ENCODE data around the gene OR7C1. TPM values are rescaled to one million over a fixed set of nuclear protein-coding genes. Genes with fewer than 3 reads are reported as not detected.

The OR7C1 gene
- total and polyA plus RNA-seq, 4 donors, result under 0.01 to 0.01 TPM; not detected in 2

GRCh38 chr19:14758816-14759215 is 76.2 kb downstream of the OR7C1 start:
- H3K4me1 ChIP-seq (ENCODE audit: control insufficient read depth in 5 of 5, insufficient read depth in 5 of 5, low read length in 5 of 5), result no peaks in the 10 kb centered on the region
- H3K27me3 ChIP-seq (ENCODE audit: control insufficient read depth in 3 of 3, insufficient read depth in 3 of 3, low read length in 2 of 3), result no peaks in the 10 kb centered on the region
- no peak overlapping the region for H3K27ac ChIP-seq (ENCODE audit: low read depth in 1 of 2, low read length in 1 of 2)
- H3K9ac ChIP-seq (ENCODE audit: insufficient read depth in 1 of 2, low read length in 2 of 2), result no peak overlapping the region
- 46 to 69% methylated on average over 13 to 16 of the region's 16 CpGs for WGBS, 2 donors
- H3K9me3 ChIP-seq (ENCODE audit: control insufficient read depth in 4 of 4, insufficient read depth in 3 of 4, low read length in 3 of 4), result no peaks in the 10 kb centered on the region
- ATAC-seq (ENCODE audit: insufficient read depth, low FRiP score), result no peak
- TF ChIP-seq, protein P1, sequence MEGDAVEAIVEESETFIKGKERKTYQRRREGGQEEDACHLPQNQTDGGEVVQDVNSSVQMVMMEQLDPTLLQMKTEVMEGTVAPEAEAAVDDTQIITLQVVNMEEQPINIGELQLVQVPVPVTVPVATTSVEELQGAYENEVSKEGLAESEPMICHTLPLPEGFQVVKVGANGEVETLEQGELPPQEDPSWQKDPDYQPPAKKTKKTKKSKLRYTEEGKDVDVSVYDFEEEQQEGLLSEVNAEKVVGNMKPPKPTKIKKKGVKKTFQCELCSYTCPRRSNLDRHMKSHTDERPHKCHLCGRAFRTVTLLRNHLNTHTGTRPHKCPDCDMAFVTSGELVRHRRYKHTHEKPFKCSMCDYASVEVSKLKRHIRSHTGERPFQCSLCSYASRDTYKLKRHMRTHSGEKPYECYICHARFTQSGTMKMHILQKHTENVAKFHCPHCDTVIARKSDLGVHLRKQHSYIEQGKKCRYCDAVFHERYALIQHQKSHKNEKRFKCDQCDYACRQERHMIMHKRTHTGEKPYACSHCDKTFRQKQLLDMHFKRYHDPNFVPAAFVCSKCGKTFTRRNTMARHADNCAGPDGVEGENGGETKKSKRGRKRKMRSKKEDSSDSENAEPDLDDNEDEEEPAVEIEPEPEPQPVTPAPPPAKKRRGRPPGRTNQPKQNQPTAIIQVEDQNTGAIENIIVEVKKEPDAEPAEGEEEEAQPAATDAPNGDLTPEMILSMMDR (IDR thresholded peaks at IDR 0.05; ENCODE audit: control extremely low read depth, extremely low read depth), result no peak
- H3K4me3 ChIP-seq, result no peak overlapping the region
- DNase-seq, result peak in 1 of 3 donors; percentile 7
- no peaks in the 10 kb centered on the region for H3K36me3 ChIP-seq (ENCODE audit: control insufficient read depth in 4 of 4, insufficient read depth in 4 of 4, low read length in 4 of 4)

DNA sequence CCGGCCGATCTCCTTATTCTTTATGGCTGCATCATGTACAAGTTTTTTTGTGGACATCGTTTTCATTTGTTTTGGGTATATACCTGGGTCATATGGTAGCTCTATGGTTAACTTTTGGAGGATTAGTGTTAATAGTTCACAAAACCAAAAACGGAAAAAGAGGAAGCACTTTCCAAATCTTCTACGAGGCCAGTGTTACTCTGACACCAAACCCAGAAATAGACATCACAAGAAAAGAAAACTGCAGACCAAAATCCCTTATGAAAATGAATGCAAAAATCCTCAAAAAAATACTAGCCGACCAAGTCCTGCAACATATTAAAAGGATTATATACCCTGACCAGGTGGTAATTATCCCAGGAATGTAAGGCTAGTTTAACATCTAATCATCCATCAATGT is 86.4 kb downstream of the OR7C1 start:
- Histone ChIP-seq H3K9me3 (ENCODE audit: control insufficient read depth in 4 of 4, insufficient read depth in 3 of 4, low read length in 3 of 4) (no peaks in the 10 kb centered on the region), H3K27me3 (ENCODE audit: control insufficient read depth in 3 of 3, insufficient read depth in 3 of 3, low read length in 2 of 3) (no peaks in the 10 kb centered on the region), H3K4me1 (ENCODE audit: control insufficient read depth in 5 of 5, insufficient read depth in 5 of 5, low read length in 5 of 5) (no peaks in the 10 kb centered on the region), H3K36me3 (ENCODE audit: control insufficient read depth in 4 of 4, insufficient read depth in 4 of 4, low read length in 4 of 4) (peaks cover 0 to 3% (median 0%) of the 10 kb centered on the region in 4 donors), H3K4me3 (no peak overlapping the region), H3K9ac (ENCODE audit: insufficient read depth in 1 of 2, low read length in 2 of 2) (no peak overlapping the region), H3K27ac (ENCODE audit: low read depth in 1 of 2, low read length in 1 of 2) (no peak overlapping the region)
- TF ChIP-seq, protein P1 (IDR thresholded peaks at IDR 0.05; ENCODE audit: control extremely low read depth, extremely low read depth), result no peak
- ATAC-seq (ENCODE audit: insufficient read depth, low FRiP score), result no peak
- no peak for DNase-seq
- 69 to 70% methylated on average over 6 of the region's 6 CpGs for WGBS, 2 donors

Small RNA genes within 50 kb of the gene (small RNA-seq; reads per million reads assigned to genes)
- gene AC005255.1 (ENCODE audit: low replicate concordance), result not detected

Other genes with a start within 250 kb of the OR7C1 start
- 1 to 10 TPM; 1.6 to 2.1 TPM for gene ADGRE3, start 160.3 kb downstream of the OR7C1 start, total RNA-seq
- gene ADGRE3, start 160.3 kb downstream of the OR7C1 start, polyA plus RNA-seq, result 1 to 10 TPM; 1.5 to 1.9 TPM
- gene ZNF333, start 145.1 kb downstream of the OR7C1 start, total RNA-seq, result 10 to 100 TPM; 19.4 to 28.1 TPM
- gene ZNF333, start 145.1 kb downstream of the OR7C1 start, polyA plus RNA-seq, result 10 to 100 TPM; 10.7 to 13.7 TPM
- 10 to 100 TPM in 1 of 2 donors, 1 to 10 TPM in 1; 2.8 to 25.7 TPM for gene ADGRE2, start 56.6 kb downstream of the OR7C1 start, total RNA-seq
- 10 to 100 TPM in 1 of 2 donors, 1 to 10 TPM in 1; 4.1 to 40.2 TPM for gene ADGRE2, start 56.6 kb downstream of the OR7C1 start, polyA plus RNA-seq
- not detected for gene OR7A5, start within 50 bp of the OR7C1 start, total RNA-seq
- not detected for gene OR7A5, start within 50 bp of the OR7C1 start, polyA plus RNA-seq
- gene OR7A10, start 13.7 kb upstream of the OR7C1 start, total RNA-seq, result not detected
- not detected for gene OR7A10, start 13.7 kb upstream of the OR7C1 start, polyA plus RNA-seq
- not detected for gene OR7A17, start 50.9 kb upstream of the OR7C1 start, total RNA-seq
- gene OR7A17, start 50.9 kb upstream of the OR7C1 start, polyA plus RNA-seq, result not detected
- gene OR7C2, start 106.3 kb upstream of the OR7C1 start, total RNA-seq, result not detected
- not detected for gene OR7C2, start 106.3 kb upstream of the OR7C1 start, polyA plus RNA-seq
- gene SLC1A6, start 144.7 kb upstream of the OR7C1 start, total RNA-seq, result not detected
- not detected for gene SLC1A6, start 144.7 kb upstream of the OR7C1 start, polyA plus RNA-seq
- gene CASP14, start 214.3 kb upstream of the OR7C1 start, total RNA-seq, result not detected
- not detected for gene CASP14, start 214.3 kb upstream of the OR7C1 start, polyA plus RNA-seq
- not detected for gene OR1I1, start 247.0 kb upstream of the OR7C1 start, total RNA-seq
- gene OR1I1, start 247.0 kb upstream of the OR7C1 start, polyA plus RNA-seq, result not detected

Data from lung (tissue), 13 donors.